Hippocampal formation (tissue), 2 donors: ENCODE measurements around the gene PMF1.
A peak's percentile ranks its signal among the peaks of the same experiment; 100 is the strongest.

Experiments
- DNase-seq, 2 donors: peaks; one replicate each; lab custom pipeline; 2025; lab: John Stamatoyannopoulos, UW

PMF1 gene

DNA sequence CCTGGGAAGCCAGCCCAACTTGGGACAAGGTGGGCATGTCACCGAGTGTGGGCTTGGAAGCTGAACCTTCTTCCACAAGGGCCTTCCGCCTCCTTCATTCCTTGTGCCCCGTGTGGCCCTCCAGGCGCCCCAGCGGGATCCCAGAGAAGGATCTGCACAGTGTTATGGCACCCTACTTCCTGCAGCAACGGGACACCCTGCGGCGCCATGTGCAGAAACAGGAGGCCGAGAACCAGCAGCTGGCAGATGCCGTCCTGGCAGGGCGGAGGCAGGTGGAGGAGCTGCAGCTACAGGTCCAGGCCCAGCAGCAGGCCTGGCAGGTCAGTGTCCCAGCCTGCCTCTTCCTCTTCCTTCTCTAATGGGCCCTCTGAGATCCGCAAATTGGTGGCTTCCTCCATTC lies 23.4 kb downstream of the PMF1 start:
- no peak for DNase-seq

DNA sequence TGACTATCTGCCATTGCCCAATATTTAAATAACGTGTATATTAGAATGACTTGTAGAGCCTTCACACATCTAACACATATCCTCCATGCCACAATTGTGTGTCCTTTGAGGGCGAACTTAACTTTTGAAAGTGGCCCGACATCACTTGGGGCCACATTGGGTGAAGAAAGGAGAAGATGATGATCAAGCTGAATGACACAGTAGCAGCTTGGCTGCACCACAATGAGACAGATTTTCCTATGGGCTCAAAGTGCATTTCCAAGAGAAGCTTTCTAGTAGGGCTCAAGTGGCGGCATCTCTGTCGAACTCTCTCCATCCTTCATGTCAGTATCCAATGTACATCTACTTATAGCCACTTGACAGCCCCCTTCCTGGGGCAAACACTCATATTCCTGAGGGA lies 25.4 kb downstream of the PMF1 start:
- DNase-seq: no peak

DNA sequence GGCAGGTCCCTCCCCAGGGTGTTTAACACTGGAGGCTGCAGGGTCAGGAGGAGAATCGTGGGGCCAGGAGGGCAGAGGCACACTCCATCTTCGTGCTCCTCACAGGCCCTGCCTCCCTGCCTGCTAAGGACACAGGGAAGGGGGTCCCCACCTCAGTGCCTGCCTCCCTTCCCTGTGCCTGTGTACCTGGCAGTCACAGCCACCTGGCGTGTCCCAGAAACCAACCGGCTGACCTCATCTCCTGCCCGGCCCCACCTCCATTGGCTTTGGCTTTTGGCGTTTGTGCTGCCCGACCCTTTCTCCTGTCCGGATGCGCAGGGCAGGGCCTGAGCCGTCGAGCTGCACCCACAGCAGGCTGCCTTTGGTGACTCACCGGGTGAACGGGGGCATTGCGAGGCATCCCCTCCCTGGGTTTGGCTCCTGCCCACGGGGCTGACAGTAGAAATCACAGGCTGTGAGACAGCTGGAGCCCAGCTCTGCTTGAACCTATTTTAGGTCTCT lies 28.6 kb downstream of the PMF1 start:
- no peak for DNase-seq

DNA sequence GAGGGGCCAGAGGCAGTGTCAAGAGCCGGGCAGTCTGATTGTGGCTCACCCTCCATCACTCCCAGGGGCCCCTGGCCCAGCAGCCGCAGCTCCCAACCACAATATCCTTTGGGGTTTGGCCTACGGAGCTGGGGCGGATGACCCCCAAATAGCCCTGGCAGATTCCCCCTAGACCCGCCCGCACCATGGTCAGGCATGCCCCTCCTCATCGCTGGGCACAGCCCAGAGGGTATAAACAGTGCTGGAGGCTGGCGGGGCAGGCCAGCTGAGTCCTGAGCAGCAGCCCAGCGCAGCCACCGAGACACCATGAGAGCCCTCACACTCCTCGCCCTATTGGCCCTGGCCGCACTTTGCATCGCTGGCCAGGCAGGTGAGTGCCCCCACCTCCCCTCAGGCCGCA lies 29.1 kb downstream of the PMF1 start, which contains the start of gene BGLAP:
BGLAP (plus strand) TSS at position 259 of the 400 bp plus-strand sequence; CDS start at position 307, 48 bp downstream.
- no peak for DNase-seq

DNA sequence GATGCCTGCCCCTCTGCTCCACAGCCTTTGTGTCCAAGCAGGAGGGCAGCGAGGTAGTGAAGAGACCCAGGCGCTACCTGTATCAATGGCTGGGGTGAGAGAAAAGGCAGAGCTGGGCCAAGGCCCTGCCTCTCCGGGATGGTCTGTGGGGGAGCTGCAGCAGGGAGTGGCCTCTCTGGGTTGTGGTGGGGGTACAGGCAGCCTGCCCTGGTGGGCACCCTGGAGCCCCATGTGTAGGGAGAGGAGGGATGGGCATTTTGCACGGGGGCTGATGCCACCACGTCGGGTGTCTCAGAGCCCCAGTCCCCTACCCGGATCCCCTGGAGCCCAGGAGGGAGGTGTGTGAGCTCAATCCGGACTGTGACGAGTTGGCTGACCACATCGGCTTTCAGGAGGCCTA lies 29.9 kb downstream of the PMF1 start:
- DNase-seq: no peak

DNA sequence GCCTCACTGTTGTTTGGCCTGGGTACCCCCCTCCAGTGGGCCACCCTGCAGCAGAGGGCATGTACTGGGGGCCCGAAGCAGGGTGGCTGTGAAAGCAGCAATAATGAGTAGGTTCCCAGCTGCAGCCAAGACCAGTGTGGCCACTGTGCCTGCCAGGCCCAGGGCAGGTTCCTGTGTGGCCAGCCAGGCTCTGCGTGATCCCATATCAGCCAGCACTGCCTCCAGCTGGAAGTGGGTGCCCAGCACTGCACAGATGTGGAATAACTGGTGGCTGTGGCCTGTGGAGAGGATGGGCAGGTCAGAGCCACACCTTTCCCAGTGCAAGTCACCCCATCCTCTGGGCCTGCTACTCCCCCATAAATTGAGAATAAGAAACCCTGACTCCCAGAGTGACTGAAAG lies 31.3 kb downstream of the PMF1 start:
- no peak for DNase-seq

DNA sequence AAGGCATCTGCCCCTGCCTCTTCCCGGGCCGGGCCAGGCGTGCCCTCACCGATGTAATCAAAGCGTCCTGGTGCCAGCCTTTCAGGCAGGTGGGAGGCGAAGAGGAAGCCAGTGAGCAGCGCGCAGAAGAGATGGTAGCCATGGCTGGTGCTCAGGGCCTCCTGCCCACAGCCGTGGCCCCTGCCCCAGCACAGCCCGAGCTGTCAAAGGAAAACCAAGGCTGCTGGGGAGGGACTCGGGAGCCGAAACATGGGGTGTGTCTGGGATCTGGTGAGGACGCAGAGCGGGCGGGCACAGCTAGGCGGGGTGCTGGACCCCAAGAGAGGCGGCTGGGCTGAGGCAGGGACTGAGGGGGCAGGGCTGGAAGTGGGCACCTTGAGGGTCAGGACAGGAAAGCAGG lies 31.9 kb downstream of the PMF1 start:
- DNase-seq: no peak

DNA sequence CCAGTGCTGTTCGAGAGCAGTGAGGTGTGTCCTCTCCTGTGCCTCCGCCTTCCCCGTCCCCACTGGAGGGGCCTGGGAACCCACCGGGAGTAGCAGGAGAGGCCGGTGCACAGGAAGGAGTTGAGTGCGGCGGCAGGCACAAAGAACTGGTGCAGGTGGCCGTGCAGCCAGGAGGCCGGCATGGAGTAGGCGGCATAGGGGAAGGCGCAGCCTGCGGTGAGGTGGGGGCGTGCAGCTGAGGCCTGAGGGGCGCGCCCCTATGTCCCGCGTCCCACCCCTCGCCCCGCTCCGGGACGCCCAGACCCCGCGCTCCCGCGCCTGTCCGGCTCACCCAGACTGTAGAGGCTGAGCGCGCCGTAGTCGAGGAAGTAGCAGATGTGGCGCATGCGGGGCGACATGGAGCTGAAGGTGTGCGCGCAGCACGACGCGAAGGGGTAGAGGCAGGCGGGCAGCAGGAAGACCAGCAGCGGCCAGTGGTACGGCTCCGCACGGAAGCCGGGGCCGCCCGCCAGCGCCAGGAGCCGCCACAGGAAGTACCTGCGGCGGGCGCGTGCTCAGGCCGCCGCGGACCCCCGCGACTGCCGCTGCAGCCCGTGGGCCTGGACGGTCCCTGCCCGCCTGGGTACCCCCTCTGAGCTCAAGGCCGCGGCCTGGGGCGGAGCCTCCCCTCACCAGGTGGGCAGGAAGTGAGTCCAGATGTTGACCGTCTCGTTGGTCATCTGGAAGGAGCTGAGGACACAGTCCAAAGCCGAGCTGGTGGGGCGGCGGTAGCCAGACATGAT lies 32.8 kb downstream of the PMF1 start:
- no peak for DNase-seq

DNA sequence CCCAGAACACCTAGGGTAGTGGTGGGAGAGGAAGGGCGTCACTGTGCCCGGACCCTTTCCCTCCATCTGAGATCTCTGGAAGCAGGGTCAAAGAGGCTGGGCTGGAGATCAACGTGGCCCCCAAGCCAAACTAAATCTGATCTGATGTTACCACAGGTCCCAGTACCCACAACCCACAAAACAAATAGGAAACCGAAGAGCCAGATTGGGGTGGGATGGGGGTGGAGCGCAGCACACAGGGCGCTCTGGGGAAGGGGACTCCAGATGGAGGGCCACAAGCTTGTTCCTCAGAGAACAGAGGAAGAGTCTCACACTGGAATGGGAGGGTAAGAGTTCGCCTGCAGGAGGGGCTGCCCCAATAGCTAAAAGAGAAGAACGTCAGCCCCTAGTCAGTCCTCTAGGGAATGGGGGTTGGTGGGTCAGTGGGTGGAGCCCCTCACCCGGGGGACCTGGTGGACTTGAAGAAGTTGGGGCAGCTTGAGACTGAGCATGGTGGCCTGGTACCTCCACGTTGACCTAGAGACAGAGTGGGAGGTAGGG lies 33.5 kb downstream of the PMF1 start:
- DNase-seq: no peak

DNA sequence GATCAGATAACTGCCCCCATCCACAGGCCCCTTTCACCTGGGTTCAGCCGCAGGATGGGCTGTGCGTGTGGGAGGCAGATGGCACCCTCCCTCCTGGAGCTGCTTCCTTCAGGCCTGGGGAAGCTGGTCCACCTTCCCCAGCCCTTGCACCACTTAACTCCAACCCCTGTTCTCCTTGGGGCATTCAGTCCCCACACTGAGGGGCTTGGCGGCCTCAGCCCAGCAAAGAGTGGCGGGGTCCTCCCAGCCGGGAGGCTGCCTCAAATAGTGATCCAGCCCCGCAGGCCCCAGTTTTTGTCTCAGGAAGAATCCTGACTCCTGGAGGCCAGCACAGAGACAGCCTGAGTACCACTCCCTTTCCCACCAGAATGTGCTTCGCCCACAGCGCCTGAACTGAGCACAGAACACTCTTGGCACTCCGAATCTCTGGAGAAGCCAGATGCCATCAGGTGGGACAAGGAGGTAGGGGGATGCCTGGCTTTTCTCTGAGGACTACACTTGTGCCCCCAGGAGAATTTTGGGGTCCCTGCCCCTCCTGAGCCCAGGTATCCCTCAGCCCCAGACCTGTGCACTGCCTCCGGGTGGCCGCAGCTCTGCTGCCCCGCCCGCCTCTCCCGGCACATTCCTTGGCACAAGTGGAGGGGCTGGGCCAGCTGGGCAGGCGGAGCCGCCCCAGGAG lies 34.1 kb downstream of the PMF1 start:
- DNase-seq: no peak

DNA sequence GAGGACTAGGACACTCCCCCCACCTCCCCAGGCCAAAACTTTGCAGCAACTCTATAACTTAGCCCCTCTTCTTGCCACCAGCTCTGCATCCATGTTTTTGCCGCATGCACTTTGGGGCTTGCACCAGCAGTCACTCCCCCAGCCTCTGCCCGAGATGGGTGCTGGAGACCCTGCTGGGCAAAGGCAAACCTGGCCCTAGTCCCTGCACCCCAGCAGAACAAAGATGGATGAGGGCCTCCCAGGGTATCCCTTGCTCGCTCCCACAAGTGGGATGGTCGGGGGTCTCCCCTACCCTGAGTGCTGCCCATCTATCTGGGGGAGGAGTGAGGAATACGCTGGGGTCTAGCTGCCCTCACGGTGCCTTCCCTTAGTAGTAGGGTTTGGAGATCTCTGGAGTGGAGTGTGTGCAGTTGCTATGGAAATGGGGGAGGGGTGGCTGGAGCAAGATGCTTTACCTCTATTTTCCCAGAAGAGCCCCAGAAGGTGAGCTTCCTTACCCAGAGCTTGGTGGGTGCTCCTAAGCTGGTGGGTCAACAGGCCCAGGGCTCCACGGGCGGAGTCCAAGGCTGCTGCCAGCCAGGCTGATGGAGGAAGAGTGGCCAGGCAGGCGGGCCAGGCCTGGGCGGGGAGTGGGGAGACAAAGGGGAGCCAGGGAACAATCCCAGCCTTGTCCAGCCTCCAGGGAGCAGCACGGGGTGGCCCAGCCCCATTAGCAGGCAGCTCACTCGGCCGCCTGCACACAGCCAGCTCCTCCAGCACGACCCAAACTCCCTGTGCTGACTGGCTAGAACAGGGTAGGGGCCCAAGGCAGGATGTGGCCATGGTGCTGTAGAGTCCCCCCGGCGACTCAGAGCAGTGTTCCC lies 34.9 kb downstream of the PMF1 start, which contains the start of gene PAQR6:
PAQR6 (minus strand) TSS at position 597 of the 863 bp plus-strand sequence. CDS start 1,325 bp downstream, outside the sequence.
- DNase-seq: peak; percentile 94 to 97

DNA sequence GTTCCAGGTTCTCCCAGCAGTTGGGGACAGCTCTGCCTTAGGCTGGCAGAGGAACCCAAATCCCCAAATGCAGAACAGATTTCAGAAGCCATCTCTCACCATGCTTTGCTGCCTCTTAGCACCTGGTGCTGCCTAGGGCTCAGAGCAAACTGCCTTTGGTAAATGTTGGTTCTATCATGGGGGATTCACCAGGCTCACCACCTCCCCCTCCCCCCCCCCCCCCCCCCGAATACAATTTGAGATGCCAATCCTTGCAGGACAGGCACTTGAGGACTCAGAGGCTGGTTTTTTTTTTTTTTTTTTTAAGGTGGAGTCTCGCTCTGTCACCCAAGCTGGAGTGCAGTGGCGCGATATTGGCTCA lies 35.5 kb downstream of the PMF1 start:
- no peak for DNase-seq

DNA sequence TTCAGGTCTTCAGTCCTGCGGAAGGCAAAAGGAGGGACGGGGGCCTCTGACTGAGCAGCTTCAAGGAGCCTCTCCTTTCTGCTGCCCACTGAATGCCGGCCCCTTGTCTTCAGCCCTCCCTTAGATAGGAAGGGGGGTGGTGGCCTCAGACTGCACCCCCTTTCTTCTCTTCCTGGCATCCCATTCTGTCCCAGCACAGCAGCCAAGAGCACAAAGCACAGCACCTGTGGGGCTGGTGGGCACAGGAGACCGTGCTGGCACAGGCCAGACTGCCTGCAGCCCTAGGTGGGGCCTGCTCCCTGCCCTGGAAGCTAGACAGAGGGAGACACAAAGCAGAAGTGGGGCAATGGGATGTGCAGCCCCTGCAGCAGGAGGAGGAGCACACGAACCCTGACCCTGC lies 36.8 kb downstream of the PMF1 start:
- DNase-seq: no peak

DNA sequence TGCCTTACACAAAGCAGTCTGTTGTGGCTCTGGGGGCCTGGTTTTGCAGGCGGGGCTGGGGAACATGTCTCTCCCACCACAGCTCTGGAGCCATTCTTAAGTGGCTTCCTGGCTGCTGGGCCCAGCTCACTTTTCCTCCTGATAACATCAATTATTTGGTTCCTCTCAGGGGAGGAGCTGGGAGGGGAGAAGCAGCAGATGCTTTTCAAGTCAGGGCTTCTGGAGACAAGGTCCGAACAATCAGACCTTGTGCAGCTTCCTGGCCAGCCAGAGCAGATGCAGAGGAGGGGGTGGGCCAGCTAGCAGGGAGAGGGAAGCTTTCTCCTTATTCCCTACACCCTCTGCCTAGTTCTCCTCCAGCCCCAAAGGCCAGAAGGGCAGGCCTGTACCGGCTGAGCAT lies 38.7 kb downstream of the PMF1 start:
- no peak for DNase-seq

DNA sequence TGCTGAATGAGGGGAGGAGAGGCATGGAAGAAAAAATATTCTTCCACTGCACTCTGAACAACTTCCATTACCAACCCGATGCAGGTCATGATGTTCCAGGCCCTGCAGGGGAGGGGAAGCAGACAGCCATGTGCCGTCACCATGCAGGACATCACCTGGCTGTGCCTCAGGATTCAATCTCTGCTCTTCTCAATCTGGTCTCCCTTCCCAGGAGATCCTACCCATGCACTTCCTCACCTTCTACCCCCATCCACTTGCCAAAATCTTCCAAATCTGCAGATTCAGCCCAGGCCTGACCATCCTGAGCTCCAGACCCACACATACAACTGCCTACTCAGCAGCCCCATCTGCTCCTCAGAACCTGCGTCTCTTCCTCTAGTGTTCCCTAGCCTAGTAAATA lies 40.8 kb downstream of the PMF1 start:
- DNase-seq: no peak

DNA sequence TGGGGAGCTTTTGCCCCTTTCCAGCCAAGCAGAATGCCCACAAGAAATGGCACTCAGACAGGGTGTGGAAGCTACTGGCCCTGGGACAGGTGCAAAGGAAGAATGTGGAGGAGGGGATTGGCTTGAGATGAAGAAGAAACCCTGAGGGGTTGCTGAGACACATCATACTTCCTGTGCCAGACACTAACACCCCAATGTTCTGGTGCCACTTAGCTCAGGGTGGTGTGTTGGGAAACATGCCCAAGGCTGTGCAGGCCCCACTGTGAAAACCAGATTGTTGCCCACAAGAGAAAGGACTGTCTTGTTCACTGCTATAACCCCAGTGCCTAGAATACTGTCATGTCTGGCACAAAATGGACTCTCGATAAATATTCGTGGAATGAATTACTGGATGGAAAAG lies 44.9 kb downstream of the PMF1 start:
- DNase-seq: no peak

DNA sequence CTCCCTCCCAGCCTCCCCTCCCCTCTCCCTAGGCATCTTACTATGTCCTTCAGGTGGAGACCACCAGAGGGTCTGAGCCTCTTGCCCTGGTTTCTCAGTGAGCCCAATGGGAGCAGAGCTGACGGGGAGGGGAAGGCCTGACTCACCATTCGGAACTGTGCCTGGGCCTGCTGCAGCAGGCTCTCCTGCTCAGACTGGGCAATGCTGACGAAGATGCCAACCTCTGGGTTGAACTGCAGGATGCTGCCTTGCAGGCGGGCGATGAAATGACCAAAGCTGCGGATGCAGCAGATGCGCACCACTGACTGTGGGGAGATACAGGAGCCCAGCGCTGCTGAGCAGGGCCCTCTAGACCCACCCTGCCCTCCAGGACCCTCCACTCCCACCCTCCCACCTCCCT lies 46.1 kb downstream of the PMF1 start:
- no peak for DNase-seq

DNA sequence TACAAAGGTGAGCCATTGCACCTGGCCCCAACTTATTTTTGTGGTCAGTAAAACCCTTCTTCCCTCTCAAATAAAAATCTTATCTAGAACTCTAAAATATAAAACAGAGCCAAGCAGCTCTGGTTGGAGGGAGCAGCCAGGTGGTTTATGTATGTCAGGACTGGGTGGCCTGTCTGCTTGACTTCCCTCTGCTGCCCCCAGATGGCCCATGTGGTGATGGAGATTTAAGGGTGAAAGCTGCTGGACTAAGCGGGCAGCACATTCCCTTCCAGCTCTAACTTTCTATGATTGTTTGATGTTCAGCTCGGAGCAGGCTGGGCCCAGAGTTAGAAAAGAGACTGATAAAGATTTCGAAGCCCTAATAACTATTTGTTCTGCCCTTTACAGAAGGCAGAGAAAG lies 47.0 kb downstream of the PMF1 start:
- peak; percentile 33 to 38 for DNase-seq

DNA sequence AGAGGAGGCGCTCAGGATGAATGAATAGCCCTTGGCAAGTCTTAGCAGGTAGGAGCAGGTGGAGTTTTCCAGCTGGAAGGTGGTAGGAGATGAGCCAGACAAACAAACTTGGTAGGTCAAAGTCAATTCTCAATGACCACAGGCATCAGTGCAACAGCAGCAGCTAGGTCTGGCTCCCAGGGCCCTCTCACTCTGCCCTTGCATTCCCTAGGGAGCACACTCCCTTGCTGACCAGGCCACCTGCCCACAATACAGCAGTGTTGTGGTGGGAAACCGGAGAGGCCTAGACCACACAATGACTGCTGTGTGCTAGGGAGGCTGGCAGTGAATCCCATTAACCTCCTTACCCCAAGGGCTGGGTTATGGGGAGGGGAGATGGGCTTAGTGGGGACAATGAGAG lies 48.1 kb downstream of the PMF1 start:
- peak in 1 of 2 donors; percentile 29 for DNase-seq

DNA sequence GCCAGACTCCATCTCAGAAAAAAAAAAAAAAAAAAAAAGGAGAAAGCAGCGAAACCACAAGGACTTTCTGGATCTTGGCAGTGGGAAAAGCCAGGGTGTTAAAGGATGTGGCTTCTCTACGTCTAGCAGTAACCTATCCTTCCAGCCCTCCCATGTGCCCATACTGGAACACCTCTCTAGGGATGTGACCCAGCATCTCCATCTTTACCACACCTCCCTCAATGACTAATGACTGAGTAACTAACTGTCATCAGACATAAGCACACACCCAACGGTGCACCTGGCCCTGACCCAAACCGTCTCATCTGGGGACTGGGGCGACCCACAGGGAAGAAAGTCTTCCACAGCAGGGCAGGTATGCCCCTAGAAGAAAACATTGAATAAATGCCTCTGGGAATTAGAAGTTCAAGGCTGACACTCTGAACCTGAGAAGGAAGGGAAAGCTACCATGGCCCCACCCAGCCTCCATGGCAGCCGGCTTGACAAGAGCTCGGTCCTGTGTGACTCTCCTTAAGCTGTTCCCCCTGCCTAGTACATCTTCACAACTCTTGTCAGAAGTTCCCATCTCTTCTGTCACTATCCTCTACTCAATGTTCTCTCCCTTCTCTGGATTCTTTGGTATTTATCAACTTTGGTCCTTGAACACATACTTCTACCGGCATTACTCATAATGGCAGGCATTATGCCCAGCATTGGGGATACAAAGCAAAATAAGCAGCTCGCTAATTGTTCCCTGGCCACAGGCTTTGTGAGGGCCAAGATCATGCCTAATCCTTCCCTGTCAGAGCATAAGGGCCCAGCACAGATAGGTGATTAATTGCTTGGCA lies 49.9 kb downstream of the PMF1 start:
- DNase-seq: no peak

DNA sequence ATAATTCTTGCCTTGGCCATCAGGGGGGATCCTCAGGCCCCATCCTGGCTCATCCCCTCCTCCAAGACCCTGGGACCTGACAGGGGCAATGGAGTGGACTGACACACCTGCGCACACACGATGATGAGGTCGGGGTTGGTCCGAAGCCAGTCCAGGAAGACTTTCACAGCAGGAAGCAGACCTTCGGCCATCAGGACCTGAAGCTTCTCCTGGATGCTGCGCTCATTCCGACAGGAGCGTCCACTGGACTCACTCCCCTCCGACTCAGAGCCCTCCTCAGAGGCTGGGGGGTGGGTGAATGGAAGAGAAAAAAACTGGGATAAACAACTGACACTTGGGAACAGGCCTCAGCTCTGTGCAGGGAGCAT lies 50.5 kb downstream of the PMF1 start:
- no peak for DNase-seq
